SK-N-SH treated with all-trans-retinoic acid at 6 μM for 48 hours (cell line): ENCODE measurements around the gene TBL1XR1.

Experiments used
- ATAC-seq: fragments of 200-7000 bp; cut with Tn5 transposase; 3 replicates; pipeline ENCODE4 v1.9.1; 2020; ENCODE audit warnings: mild to moderate bottlenecking, moderate library complexity
- ARNTL ChIP-seq: fragments of 450-650 bp; formaldehyde crosslinking; IDR thresholded peaks from 2 replicates; pipeline ENCODE4 v1.5.0; 2020; ENCODE audit warnings: low read depth, mild to moderate bottlenecking, moderate library complexity, borderline replicate concordance
- BACH2 ChIP-seq: fragments of 250-450 bp; sonication (Bioruptor Pico); IDR thresholded peaks from 2 replicates; pipeline ENCODE4 v1.9.0; 2021; ENCODE audit warnings: mild to moderate bottlenecking, borderline replicate concordance
- CREB5 ChIP-seq: fragments of 250-450 bp; sonication (Bioruptor Pico); IDR thresholded peaks from 2 replicates; pipeline ENCODE4 v1.5.1; 2020; ENCODE audit warnings: low read depth, mild to moderate bottlenecking, moderate library complexity
- CSDC2 ChIP-seq: fragments of 250-450 bp; sonication (Bioruptor Pico); IDR thresholded peaks from 2 replicates; pipeline ENCODE4 v1.5.0; 2020; ENCODE audit warnings: mild to moderate bottlenecking, moderate library complexity
- CSRNP3 ChIP-seq: fragments of 250-450 bp; sonication (Bioruptor Pico); IDR thresholded peaks from 2 replicates; pipeline ENCODE4 v1.5.1; 2021; ENCODE audit warnings: mild to moderate bottlenecking, moderate library complexity
- ESRRG ChIP-seq: fragments of 250-450 bp; sonication (Bioruptor Pico); IDR thresholded peaks from 2 replicates; pipeline ENCODE4 v1.6.1; 2021; ENCODE audit warnings: mild to moderate bottlenecking
- GLIS3 ChIP-seq: fragments of 250-450 bp; sonication (Bioruptor Pico); IDR thresholded peaks from 2 replicates; pipeline ENCODE4 v1.5.0; 2020; ENCODE audit warnings: mild to moderate bottlenecking, moderate library complexity
- OSR1 ChIP-seq: fragments of 250-450 bp; sonication (Bioruptor Pico); IDR thresholded peaks from 2 replicates; pipeline ENCODE4 v1.8.0; 2022; ENCODE audit warnings: moderate library complexity, mild to moderate bottlenecking, inconsistent platforms
- POU6F1 ChIP-seq: fragments of 250-450 bp; sonication (Bioruptor Pico); IDR thresholded peaks from 2 replicates; pipeline ENCODE4 v1.8.0; 2021; ENCODE audit warnings: low read depth, mild to moderate bottlenecking, moderate library complexity, borderline replicate concordance
- PPARA ChIP-seq: fragments of 250-450 bp; sonication (Bioruptor Pico); IDR thresholded peaks from 2 replicates; pipeline ENCODE4 v1.5.0; 2020; ENCODE audit warnings: mild to moderate bottlenecking, borderline replicate concordance
- RARB ChIP-seq: fragments of 250-450 bp; sonication (Bioruptor Pico); IDR thresholded peaks from 2 replicates; pipeline ENCODE4 v1.8.0; 2021; ENCODE audit warnings: mild to moderate bottlenecking, moderate library complexity
- SNAI2 ChIP-seq: fragments of 250-450 bp; sonication (Bioruptor Pico); IDR thresholded peaks from 2 replicates; pipeline ENCODE4 v1.5.0; 2020; ENCODE audit warnings: mild to moderate bottlenecking, moderate library complexity
- TCF4 ChIP-seq: fragments of 250-450 bp; sonication (Bioruptor Pico); IDR thresholded peaks from 2 replicates; pipeline ENCODE4 v1.8.0; 2021; ENCODE audit warnings: mild to moderate bottlenecking, moderate library complexity, borderline replicate concordance
- TOX ChIP-seq: fragments of 250-450 bp; sonication (Bioruptor Pico); IDR thresholded peaks from 2 replicates; pipeline ENCODE4 v1.8.0; 2021; ENCODE audit warnings: mild to moderate bottlenecking, moderate library complexity, borderline replicate concordance
- TSHZ2 ChIP-seq: fragments of 250-450 bp; sonication (Bioruptor Pico); IDR thresholded peaks from 2 replicates; pipeline ENCODE4 v1.5.0; 2020; ENCODE audit warnings: mild to moderate bottlenecking, moderate library complexity
- ZC3H10 ChIP-seq: fragments of 250-450 bp; sonication (Bioruptor Pico); IDR thresholded peaks from 2 replicates; pipeline ENCODE4 v1.5.1; 2021; ENCODE audit warnings: mild to moderate bottlenecking, moderate library complexity
- ZFP30 ChIP-seq: fragments of 450-650 bp; formaldehyde crosslinking; IDR thresholded peaks from 2 replicates; pipeline ENCODE4 v1.5.0; 2022; ENCODE audit warnings: mild to moderate bottlenecking, moderate library complexity
- ZNF565 ChIP-seq: fragments of 450-650 bp; formaldehyde crosslinking; conservative IDR thresholded peaks from 2 replicates; pipeline ENCODE4 v1.5.0; 2020; ENCODE audit warnings: low read depth, mild to moderate bottlenecking, moderate library complexity
- ZNF70 ChIP-seq: fragments of 450-650 bp; formaldehyde crosslinking; IDR thresholded peaks from 2 replicates; pipeline ENCODE4 v1.5.0; 2020; ENCODE audit warnings: mild to moderate bottlenecking, moderate library complexity
- ZNF8 ChIP-seq: fragments of 450-650 bp; formaldehyde crosslinking; IDR thresholded peaks from 2 replicates; pipeline ENCODE4 v1.5.0; 2020; ENCODE audit warnings: mild to moderate bottlenecking, moderate library complexity

TBL1XR1 gene

GRCh38 chr3:177123822-177124221 lies 73.5 kb downstream of the TBL1XR1 start:
- no peak for ATAC-seq
- TF ChIP-seq TSHZ2 (CRISPR knock-in tag) (no peak), GLIS3 (CRISPR knock-in tag) (no peak), OSR1 (CRISPR knock-in tag) (no peak), ZFP30 (CRISPR knock-in tag) (no peak), ESRRG (CRISPR knock-in tag) (no peak), ZNF565 (no peak), POU6F1 (CRISPR knock-in tag) (no peak), SNAI2 (CRISPR knock-in tag) (no peak), ZC3H10 (CRISPR knock-in tag) (no peak), CREB5 (CRISPR knock-in tag) (no peak), TOX (CRISPR knock-in tag) (no peak), BACH2 (CRISPR knock-in tag) (no peak), PPARA (CRISPR knock-in tag) (no peak), CSDC2 (CRISPR knock-in tag) (no peak)

- no peak for ATAC-seq
- TF ChIP-seq RARB (CRISPR knock-in tag) (no peak), ZC3H10 (CRISPR knock-in tag) (no peak), CSRNP3 (CRISPR knock-in tag) (no peak), ZNF8 (CRISPR knock-in tag) (no peak), TSHZ2 (CRISPR knock-in tag) (no peak), TOX (CRISPR knock-in tag) (no peak), CSDC2 (CRISPR knock-in tag) (no peak), ARNTL (no peak), SNAI2 (CRISPR knock-in tag) (no peak), GLIS3 (CRISPR knock-in tag) (no peak), ZNF70 (CRISPR knock-in tag) (no peak), ZFP30 (CRISPR knock-in tag) (no peak), ZNF565 (no peak), TCF4 (no peak)
Observed at GRCh38 chr3:177122183-177122856, 75.0 kb downstream of the TBL1XR1 start.

- no peak for TF ChIP-seq TOX (CRISPR knock-in tag)
- no peak for TF ChIP-seq ZC3H10 (CRISPR knock-in tag)
- no peak for TF ChIP-seq SNAI2 (CRISPR knock-in tag)
- TF ChIP-seq ARNTL, result no peak
- no peak for TF ChIP-seq ZNF8 (CRISPR knock-in tag)
- TF ChIP-seq ZNF565, result no peak
- TF ChIP-seq ZNF70 (CRISPR knock-in tag), result no peak
- no peak for ATAC-seq
Observed at GRCh38 chr3:177119829-177120228, 77.5 kb downstream of the TBL1XR1 start.
